ENCODE data around the gene BACE1.

The BACE1 gene

GRCh38 chr11:117303101-117303500 lies 13.0 kb downstream of the BACE1 start:
- no peaks in the 10 kb centered on the region for H3K36me3 ChIP-seq (ENCODE audit: control insufficient read depth, insufficient read depth, low read length)
- no peaks in the 10 kb centered on the region for H3K9me3 ChIP-seq (ENCODE audit: control insufficient read depth, low read length)
- H3K4me1 ChIP-seq (ENCODE audit: control insufficient read depth, insufficient read depth, low read length) = peaks cover 16% of the 10 kb centered on the region
- no peaks in the 10 kb centered on the region for H3K27me3 ChIP-seq (ENCODE audit: control insufficient read depth, insufficient read depth, low read length)
- no peak overlapping the region for H3K4me3 ChIP-seq (ENCODE audit: low read length)
- H3K9ac ChIP-seq (ENCODE audit: low read length) = no peak overlapping the region

DNA sequence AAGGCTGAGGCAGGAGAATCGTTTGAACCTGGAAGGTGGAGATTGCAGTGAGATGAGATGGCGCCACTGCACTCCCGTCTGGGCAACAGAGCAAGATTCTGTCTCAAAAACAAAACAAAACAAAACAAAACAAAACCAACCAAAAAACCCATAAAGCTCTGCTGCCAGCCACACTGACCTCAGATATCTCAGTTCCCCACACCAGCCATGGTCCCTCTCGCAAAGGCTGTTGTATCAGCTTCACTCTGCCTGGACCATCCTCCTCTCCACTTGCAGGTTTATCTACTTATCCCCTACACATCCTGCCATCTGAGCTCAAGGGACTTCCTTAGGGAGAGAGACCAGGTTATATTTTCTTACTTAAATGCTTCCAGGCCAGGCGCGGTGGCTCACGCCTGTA lies 13.8 kb downstream of the BACE1 start:
- no peaks in the 10 kb centered on the region for H3K36me3 ChIP-seq (ENCODE audit: control insufficient read depth, insufficient read depth, low read length)
- H3K27me3 ChIP-seq (ENCODE audit: control insufficient read depth, insufficient read depth, low read length) = no peaks in the 10 kb centered on the region
- H3K9me3 ChIP-seq (ENCODE audit: control insufficient read depth, low read length) = no peaks in the 10 kb centered on the region
- peaks cover 16% of the 10 kb centered on the region for H3K4me1 ChIP-seq (ENCODE audit: control insufficient read depth, insufficient read depth, low read length)
- no peak overlapping the region for H3K4me3 ChIP-seq (ENCODE audit: low read length)
- H3K9ac ChIP-seq (ENCODE audit: low read length) = no peak overlapping the region

DNA sequence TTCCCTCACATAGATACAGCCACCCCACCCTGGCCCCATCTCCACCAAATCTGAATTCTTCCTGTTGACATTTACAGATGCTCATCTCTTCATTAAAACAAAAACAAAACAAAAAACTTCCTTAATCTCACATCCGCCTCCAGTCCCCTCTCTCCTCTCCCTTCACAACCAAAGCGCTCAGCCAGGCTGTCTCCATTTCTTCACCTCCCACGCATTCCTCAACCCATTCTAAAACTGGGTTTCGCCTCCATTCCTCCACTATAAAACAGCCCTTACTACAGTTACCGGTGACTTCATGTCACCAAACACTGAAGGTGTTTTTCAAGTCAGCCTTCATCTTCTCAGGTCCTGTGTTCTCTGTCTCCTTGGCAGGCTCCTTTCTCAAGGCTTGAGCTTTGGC lies 15.3 kb downstream of the BACE1 start:
- H3K9ac ChIP-seq (ENCODE audit: low read length) = peak overlapping the region; percentile 32

DNA sequence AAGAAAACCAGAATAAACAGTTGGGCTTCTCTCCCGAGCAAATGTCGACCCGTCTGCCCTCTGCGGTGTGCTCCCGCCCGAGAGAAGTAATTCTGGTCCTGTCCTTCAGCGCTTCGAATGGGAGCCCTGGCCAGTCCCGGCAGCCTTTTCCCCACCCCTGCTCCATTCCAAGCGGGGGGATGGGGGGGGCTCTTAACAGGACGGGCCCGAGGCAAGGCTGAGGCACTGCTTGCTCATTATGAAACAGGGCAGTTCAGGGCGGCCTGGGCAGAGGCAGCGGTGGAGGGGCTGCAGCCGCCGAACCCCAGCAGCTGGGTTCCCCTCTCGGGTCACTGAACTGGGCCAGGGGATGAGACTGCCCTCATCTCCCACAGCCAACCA lies 15.8 kb downstream of the BACE1 start:
- Histone ChIP-seq H3K27me3 (ENCODE audit: control insufficient read depth, insufficient read depth, low read length) (no peaks in the 10 kb centered on the region), H3K9ac (ENCODE audit: low read length) (peak overlapping the region; percentile 32), H3K9me3 (ENCODE audit: control insufficient read depth, low read length) (no peaks in the 10 kb centered on the region), H3K4me3 (ENCODE audit: low read length) (no peak overlapping the region), H3K4me1 (ENCODE audit: control insufficient read depth, insufficient read depth, low read length) (peaks cover 16% of the 10 kb centered on the region), H3K36me3 (ENCODE audit: control insufficient read depth, insufficient read depth, low read length) (no peaks in the 10 kb centered on the region)

More for the DNA sequence above, 15.3 kb downstream of the BACE1 start:
- H3K27me3 ChIP-seq (ENCODE audit: control insufficient read depth, insufficient read depth, low read length) = no peaks in the 10 kb centered on the region
- peaks cover 16% of the 10 kb centered on the region for H3K4me1 ChIP-seq (ENCODE audit: control insufficient read depth, insufficient read depth, low read length)
- no peaks in the 10 kb centered on the region for H3K36me3 ChIP-seq (ENCODE audit: control insufficient read depth, insufficient read depth, low read length)
- H3K4me3 ChIP-seq (ENCODE audit: low read length) = no peak overlapping the region
- no peaks in the 10 kb centered on the region for H3K9me3 ChIP-seq (ENCODE audit: control insufficient read depth, low read length)

- H3K27me3 ChIP-seq (ENCODE audit: control insufficient read depth, insufficient read depth, low read length) = no peaks in the 10 kb centered on the region
- H3K4me1 ChIP-seq (ENCODE audit: control insufficient read depth, insufficient read depth, low read length) = peaks cover 16% of the 10 kb centered on the region
- H3K36me3 ChIP-seq (ENCODE audit: control insufficient read depth, insufficient read depth, low read length) = no peaks in the 10 kb centered on the region
- no peak overlapping the region for H3K4me3 ChIP-seq (ENCODE audit: low read length)
- peak overlapping the region; percentile 32 for H3K9ac ChIP-seq (ENCODE audit: low read length)
- H3K9me3 ChIP-seq (ENCODE audit: control insufficient read depth, low read length) = no peaks in the 10 kb centered on the region
Measured at GRCh38 chr11:117299351-117300282, 16.4 kb downstream of the BACE1 start.

GRCh38 chr11:117298195-117298594 lies 17.9 kb downstream of the BACE1 start:
- Histone ChIP-seq H3K9ac (ENCODE audit: low read length) (no peak overlapping the region), H3K4me1 (ENCODE audit: control insufficient read depth, insufficient read depth, low read length) (peaks cover 16% of the 10 kb centered on the region), H3K27me3 (ENCODE audit: control insufficient read depth, insufficient read depth, low read length) (no peaks in the 10 kb centered on the region), H3K9me3 (ENCODE audit: control insufficient read depth, low read length) (no peaks in the 10 kb centered on the region), H3K4me3 (ENCODE audit: low read length) (no peak overlapping the region), H3K36me3 (ENCODE audit: control insufficient read depth, insufficient read depth, low read length) (no peaks in the 10 kb centered on the region)

DNA sequence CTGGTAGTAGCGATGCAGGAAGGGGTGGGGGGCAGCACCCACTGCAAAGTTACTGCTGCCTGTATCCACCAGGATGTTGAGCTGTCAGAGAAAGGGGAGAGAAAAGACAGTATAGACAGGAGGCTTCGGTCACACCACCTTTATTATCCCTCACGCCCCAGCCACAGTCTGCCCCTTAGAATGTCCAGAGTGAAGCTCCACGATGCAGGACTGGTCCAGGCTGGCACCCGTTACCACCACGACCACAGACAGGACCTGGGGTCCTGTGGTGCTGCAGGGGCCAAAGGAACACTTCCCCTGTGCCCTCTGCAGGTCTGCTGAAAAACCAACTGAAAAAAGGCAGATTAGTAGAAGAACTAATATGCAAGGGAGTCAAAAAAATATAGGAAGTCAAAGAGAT lies 19.2 kb downstream of the BACE1 start:
- Histone ChIP-seq H3K36me3 (ENCODE audit: control insufficient read depth, insufficient read depth, low read length) (peaks cover 4% of the 10 kb centered on the region), H3K9ac (ENCODE audit: low read length) (no peak overlapping the region), H3K27me3 (ENCODE audit: control insufficient read depth, insufficient read depth, low read length) (no peaks in the 10 kb centered on the region), H3K4me1 (ENCODE audit: control insufficient read depth, insufficient read depth, low read length) (peaks cover 16% of the 10 kb centered on the region), H3K4me3 (ENCODE audit: low read length) (no peak overlapping the region), H3K9me3 (ENCODE audit: control insufficient read depth, low read length) (no peaks in the 10 kb centered on the region)

GRCh38 chr11:117295438-117296137 lies 20.5 kb downstream of the BACE1 start:
- H3K27me3 ChIP-seq (ENCODE audit: control insufficient read depth, insufficient read depth, low read length) = no peaks in the 10 kb centered on the region
- H3K9ac ChIP-seq (ENCODE audit: low read length) = no peak overlapping the region
- H3K4me3 ChIP-seq (ENCODE audit: low read length) = no peak overlapping the region
- peaks cover 4% of the 10 kb centered on the region for H3K36me3 ChIP-seq (ENCODE audit: control insufficient read depth, insufficient read depth, low read length)
- no peaks in the 10 kb centered on the region for H3K9me3 ChIP-seq (ENCODE audit: control insufficient read depth, low read length)
- H3K4me1 ChIP-seq (ENCODE audit: control insufficient read depth, insufficient read depth, low read length) = peaks cover 16% of the 10 kb centered on the region

GRCh38 chr11:117292616-117293015 lies 23.4 kb downstream of the BACE1 start:
- H3K27me3 ChIP-seq (ENCODE audit: control insufficient read depth, insufficient read depth, low read length) = no peaks in the 10 kb centered on the region
- no peaks in the 10 kb centered on the region for H3K4me1 ChIP-seq (ENCODE audit: control insufficient read depth, insufficient read depth, low read length)
- H3K4me3 ChIP-seq (ENCODE audit: low read length) = no peak overlapping the region
- H3K36me3 ChIP-seq (ENCODE audit: control insufficient read depth, insufficient read depth, low read length) = peaks cover 4% of the 10 kb centered on the region
- H3K9me3 ChIP-seq (ENCODE audit: control insufficient read depth, low read length) = no peaks in the 10 kb centered on the region
- no peak overlapping the region for H3K9ac ChIP-seq (ENCODE audit: low read length)

DNA sequence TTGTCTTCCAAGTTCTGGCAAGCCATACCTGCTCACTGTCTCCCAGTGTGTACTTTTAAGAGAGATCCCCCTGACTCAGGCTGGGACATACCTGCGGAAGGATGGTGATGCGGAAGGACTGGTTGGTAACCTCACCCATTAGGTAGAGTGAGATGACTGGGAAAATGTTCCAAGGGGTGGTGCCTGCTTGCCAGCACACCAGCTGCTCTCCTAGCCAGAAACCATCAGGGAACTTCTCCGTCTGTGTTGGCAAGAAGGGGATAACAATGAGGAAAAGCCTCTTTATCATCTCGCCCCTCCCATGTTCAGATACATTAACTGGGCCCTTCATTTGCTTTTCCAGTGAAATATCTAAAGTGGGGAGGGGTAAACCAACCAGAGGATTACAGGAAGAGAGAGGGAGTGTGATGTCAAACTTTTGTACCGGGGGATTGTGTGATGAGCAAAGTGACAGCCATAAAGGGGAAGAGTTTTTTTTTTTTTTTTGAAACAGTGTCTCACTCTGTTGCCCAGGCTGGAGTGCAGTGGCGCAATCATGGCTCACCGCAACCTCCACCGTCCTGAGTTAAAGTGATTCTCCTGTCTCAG lies 25.2 kb downstream of the BACE1 start, which contains the start of gene BACE1-AS:
BACE1-AS (plus strand) TSS at position 538 of the 588 bp plus-strand sequence.
- Histone ChIP-seq H3K27me3 (ENCODE audit: control insufficient read depth, insufficient read depth, low read length) (no peaks in the 10 kb centered on the region), H3K36me3 (ENCODE audit: control insufficient read depth, insufficient read depth, low read length) (peaks cover 4% of the 10 kb centered on the region), H3K4me3 (ENCODE audit: low read length) (no peak within 1 kb of the TSS), H3K4me1 (ENCODE audit: control insufficient read depth, insufficient read depth, low read length) (no peaks in the 10 kb centered on the region), H3K9me3 (ENCODE audit: control insufficient read depth, low read length) (no peaks in the 10 kb centered on the region), H3K9ac (ENCODE audit: low read length) (no peak within 1 kb of the TSS)

- H3K9ac ChIP-seq (ENCODE audit: low read length) = no peak overlapping the region
- peaks cover 4% of the 10 kb centered on the region for H3K36me3 ChIP-seq (ENCODE audit: control insufficient read depth, insufficient read depth, low read length)
- H3K4me1 ChIP-seq (ENCODE audit: control insufficient read depth, insufficient read depth, low read length) = no peaks in the 10 kb centered on the region
- no peak overlapping the region for H3K4me3 ChIP-seq (ENCODE audit: low read length)
- H3K9me3 ChIP-seq (ENCODE audit: control insufficient read depth, low read length) = no peaks in the 10 kb centered on the region
- H3K27me3 ChIP-seq (ENCODE audit: control insufficient read depth, insufficient read depth, low read length) = no peaks in the 10 kb centered on the region
Measured at GRCh38 chr11:117289795-117290194, 26.3 kb downstream of the BACE1 start.

GRCh38 chr11:117287668-117288067 lies 28.4 kb downstream of the BACE1 start:
- peaks cover 4% of the 10 kb centered on the region for H3K36me3 ChIP-seq (ENCODE audit: control insufficient read depth, insufficient read depth, low read length)
- no peaks in the 10 kb centered on the region for H3K27me3 ChIP-seq (ENCODE audit: control insufficient read depth, insufficient read depth, low read length)
- no peak overlapping the region for H3K4me3 ChIP-seq (ENCODE audit: low read length)

More at GRCh38 chr11:117287668-117288067, 28.4 kb downstream of the BACE1 start:
- Histone ChIP-seq H3K4me1 (ENCODE audit: control insufficient read depth, insufficient read depth, low read length) (no peaks in the 10 kb centered on the region), H3K9ac (ENCODE audit: low read length) (no peak overlapping the region), H3K9me3 (ENCODE audit: control insufficient read depth, low read length) (no peaks in the 10 kb centered on the region)

Measured in mucosa of stomach (tissue), 1 donor.